Pancreas (tissue), 10 donors: ENCODE results near the gene TCFL5. TPM values are rescaled to one million over a fixed set of nuclear protein-coding genes. Genes with fewer than 3 reads are reported as not detected.

ENCODE experiments used
- ATAC-seq, 4 donors: fragments of 200-7000 bp; cut with Tn5 transposase; one replicate each; pipeline versions ENCODE4 v1.8.0 to v1.9.1; 2020; ENCODE audit warnings: mild to moderate bottlenecking in 4 of 4, moderate library complexity in 4 of 4
- DNase-seq, 6 donors: peaks; one replicate each; pipeline ENCODE4 v3.0.0-alpha.2; 2020
- FAIRE-seq: peaks from 2 replicates; lab custom pipeline; 2012; peaks lifted over from hg19 to GRCh38; lab: Jason Lieb, UNC
- H3K27ac ChIP-seq, 4 donors: fragments of 200-600 bp; sonication (generic); 1 replicate in 3 of 4; 2 replicates in 1 of 4; pipeline versions ENCODE4 v1.5.0 to v1.8.0; 2020
- H3K27me3 ChIP-seq, 4 donors: fragments of 200-600 bp; one replicate each; pipeline ENCODE4 v1.8.0; 2021
- H3K36me3 ChIP-seq, 3 donors: fragments of 200-600 bp; sonication (generic) in 1 of 3; one replicate each; pipeline versions ENCODE4 v1.5.0 to v1.8.0; 2020 to 2021
- H3K4me1 ChIP-seq, 3 donors: fragments of 200-600 bp; one replicate each; pipeline ENCODE4 v1.8.0; 2021
- H3K4me3 ChIP-seq, 4 donors: fragments of 200-600 bp; sonication (generic) in 2 of 4; one replicate each; pipeline versions ENCODE4 v1.5.0 to v1.8.0; 2020 to 2021
- H3K9me3 ChIP-seq, 4 donors: fragments of 200-600 bp; one replicate each; pipeline ENCODE4 v1.8.0; 2021
- CTCF ChIP-seq, 4 donors: fragments of 200-600 bp; sonication (generic) in 3 of 4; IDR thresholded peaks; one replicate each; pipeline versions ENCODE4 v1.5.0 to v1.8.0; 2021; ENCODE audit warnings: antibody characterized with exemption in 4 of 4
- WGBS, 2 donors: extraction: QIAGEN DNeasy Blood & Tissue Kit; methylation state at CpG; one replicate each; pipeline ENCODE4 v1.1.7; 2013; 5-methylcytosine and 5-hydroxymethylcytosine counted together
- intact Hi-C, 3 donors: fragments of 100-400 bp; cut with DNase I; formaldehyde crosslinking; loops; one replicate each; pipeline versions ENCODE4 v1.11.1 to v1.14.2; 2022
- polyA plus RNA-seq, 2 donors: library from polyadenylated mRNA; stranded (reverse); fragments of 200-250 nt; gene quantifications; one replicate each; pipeline ENCODE4 v1.2.3, GENCODE V29; 2013
- total RNA-seq, 6 donors: library from RNA; stranded (reverse); fragmentation: NEBNext Ultra II Directional in 4 of 6; extraction: Animal tissue kit (Norgen Biotek cat#: 25700) in 4 of 6; gene quantifications; one replicate each; pipeline versions ENCODE4 v1.2.1 to v1.2.4, GENCODE V29; 2021 to 2023
- donor health status: healthy with polysubstance abuse.
- donor health status: DM: no; HTN: no; CAD: no; lungs with moderate emphysema.
- donor health status: DM: no; HTN: no; CAD: no.
- donor health status: control.
- donor health status: control.
- donor health status: Bipolar disorder and iron deficiency.
- donor health status: DM: yes; HTN: yes; CAD: no.
- donor health status: DM: no; HTN: no; CAD: no.
- donor health status: DM: no; HTN: no; CAD: no.
- donor health status: DM: yes; HTN: yes; CAD: no.

TCFL5 gene
- total and polyA plus RNA-seq, 8 donors: 2.5 to 4.9 (median 4.0) TPM

- WGBS, 2 donors: 87 to 90% methylated on average over 75 to 80 of the region's 80 CpGs
Observed at GRCh38 chr20:62879275-62880146, 17.9 kb upstream of the TCFL5 start.

GRCh38 chr20:62878244-62879038 is 16.8 kb upstream of the TCFL5 start:
- no peak for FAIRE-seq
- intact Hi-C loops: no loop called here

More at GRCh38 chr20:62879275-62880146, 17.9 kb upstream of the TCFL5 start:
- ATAC-seq (no peak), FAIRE-seq (no peak), DNase-seq (peak in 2 of 6 donors; percentile 14 to 60)
- Histone ChIP-seq H3K4me3 (no peak overlapping the region), H3K36me3 (peaks cover 0 to 14% (median 6%) of the 10 kb centered on the region in 3 donors), H3K4me1 (no peaks in the 10 kb centered on the region), H3K27me3 (no peaks in the 10 kb centered on the region), H3K9me3 (no peaks in the 10 kb centered on the region), H3K27ac (no peak overlapping the region)
- intact Hi-C loops: no loop called here
- no peak for TF ChIP-seq CTCF (IDR thresholded peaks at IDR 0.05)

GRCh38 chr20:62876902-62877816 is 15.5 kb upstream of the TCFL5 start:
- Histone ChIP-seq H3K9me3 (no peaks in the 10 kb centered on the region), H3K4me3 (no peak overlapping the region), H3K4me1 (no peaks in the 10 kb centered on the region), H3K27ac (no peak overlapping the region), H3K27me3 (no peaks in the 10 kb centered on the region), H3K36me3 (peaks cover 0 to 14% (median 6%) of the 10 kb centered on the region in 3 donors)
- TF ChIP-seq CTCF (IDR thresholded peaks at IDR 0.05): no peak
- DNase-seq (peak in 3 of 6 donors; percentile 35 to 84 (median 42)), ATAC-seq (peak; percentile 33 to 64 (median 48)), FAIRE-seq (no peak)
- WGBS, 2 donors: 68 to 78% methylated on average over 40 to 48 of the region's 48 CpGs
- intact Hi-C loops: no loop called here

More at GRCh38 chr20:62878244-62879038, 16.8 kb upstream of the TCFL5 start:
- no peak overlapping the region for H3K27ac ChIP-seq
- 79 to 82% methylated on average over 20 of the region's 20 CpGs for WGBS, 2 donors
- no peak for TF ChIP-seq CTCF (IDR thresholded peaks at IDR 0.05)
- no peak overlapping the region for H3K4me3 ChIP-seq
- DNase-seq (no peak), ATAC-seq (no peak)
- no peaks in the 10 kb centered on the region for H3K27me3 ChIP-seq
- no peaks in the 10 kb centered on the region for H3K9me3 ChIP-seq
- H3K36me3 ChIP-seq: peaks cover 0 to 14% (median 6%) of the 10 kb centered on the region in 3 donors
- H3K4me1 ChIP-seq: no peaks in the 10 kb centered on the region

- DNase-seq (peak in 3 of 6 donors; percentile 15 to 69 (median 63)), FAIRE-seq (no peak), ATAC-seq (peak in 1 of 4 donors; percentile 18)
- Histone ChIP-seq H3K4me3 (no peak overlapping the region), H3K36me3 (peaks cover 0 to 10% (median 2%) of the 10 kb centered on the region in 3 donors), H3K27ac (no peak overlapping the region), H3K9me3 (no peaks in the 10 kb centered on the region), H3K4me1 (no peaks in the 10 kb centered on the region), H3K27me3 (no peaks in the 10 kb centered on the region)
- WGBS, 2 donors: 72 to 82% methylated on average over 13 of the region's 13 CpGs
- no peak for TF ChIP-seq CTCF (IDR thresholded peaks at IDR 0.05)
- intact Hi-C loops: no loop called here
Observed at GRCh38 chr20:62876501-62876901, 14.9 kb upstream of the TCFL5 start.
